GM19468 (cell line): ENCODE measurements around the gene PLA2G1B.
"Not testable (repeated sequence)": the region's sequence is repeated elsewhere in the genome, so short reads cannot be mapped to it uniquely, and the experiment has no call there.

Experiments used
- ATAC-seq: cut with Tn5 transposase; IDR thresholded peaks from one replicate; pipeline ENCODE4 v1.9.1; 2021; ENCODE audit warnings: mild to moderate bottlenecking, moderate library complexity, moderate number of reproducible peaks; ENCODE audit not compliant: unreplicated experiment; ENCODE audit errors: extremely low read depth

Gene PLA2G1B

DNA sequence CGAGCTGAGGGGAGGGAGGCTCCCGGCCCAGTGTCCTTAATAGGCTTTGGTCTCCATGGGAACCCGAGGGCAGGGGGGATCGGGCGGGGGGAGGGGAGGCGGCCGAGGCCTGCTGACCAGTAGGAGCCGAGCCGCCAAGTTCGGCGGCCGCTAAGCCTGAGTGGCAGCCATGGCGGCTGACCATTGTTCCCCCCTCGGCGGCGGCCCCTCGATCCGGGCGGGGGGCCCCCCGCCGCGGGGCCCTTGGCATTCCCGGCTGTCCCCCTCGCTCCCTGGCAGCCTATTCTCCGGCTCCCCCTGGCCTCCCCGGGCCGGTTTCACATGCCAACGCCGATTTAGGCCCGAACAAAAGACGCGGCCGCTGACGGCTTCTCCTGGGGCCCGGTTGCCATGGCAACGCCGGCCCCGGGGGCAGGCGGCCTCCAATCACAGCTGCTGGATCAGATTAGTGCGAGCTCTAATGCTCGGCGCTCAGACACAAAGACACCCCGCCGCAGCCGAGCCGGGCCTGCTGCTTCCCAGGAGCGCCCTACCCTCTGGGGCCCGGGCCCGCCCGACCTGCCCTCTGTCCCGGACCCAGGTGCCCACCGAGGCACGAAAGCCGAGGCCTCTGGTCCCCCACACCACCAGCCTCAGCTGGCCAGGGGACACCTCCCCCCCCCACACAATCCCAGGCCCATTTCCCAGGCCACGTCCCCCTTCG is 34.1 kb upstream of the PLA2G1B start:
- ATAC-seq = no peak

DNA sequence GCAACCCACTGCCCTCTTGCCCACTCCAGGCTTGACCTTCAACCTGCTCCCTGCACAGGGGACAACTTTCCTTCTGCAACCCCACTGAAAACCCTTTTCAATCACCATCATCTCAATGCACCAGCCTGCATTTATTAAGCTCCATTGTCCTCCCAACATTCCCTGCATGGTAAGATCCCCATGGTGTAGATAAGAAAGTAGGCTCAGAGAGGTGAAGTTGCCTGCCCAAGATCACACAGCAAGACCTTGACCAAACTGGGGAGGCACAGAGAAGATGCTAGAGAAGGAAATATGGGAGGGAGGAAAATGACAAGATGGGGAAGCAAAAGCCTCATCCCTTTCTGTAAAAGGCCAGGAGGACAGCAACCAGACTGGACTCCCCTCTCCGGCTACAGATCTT is 31.5 kb upstream of the PLA2G1B start:
- ATAC-seq = no peak

DNA sequence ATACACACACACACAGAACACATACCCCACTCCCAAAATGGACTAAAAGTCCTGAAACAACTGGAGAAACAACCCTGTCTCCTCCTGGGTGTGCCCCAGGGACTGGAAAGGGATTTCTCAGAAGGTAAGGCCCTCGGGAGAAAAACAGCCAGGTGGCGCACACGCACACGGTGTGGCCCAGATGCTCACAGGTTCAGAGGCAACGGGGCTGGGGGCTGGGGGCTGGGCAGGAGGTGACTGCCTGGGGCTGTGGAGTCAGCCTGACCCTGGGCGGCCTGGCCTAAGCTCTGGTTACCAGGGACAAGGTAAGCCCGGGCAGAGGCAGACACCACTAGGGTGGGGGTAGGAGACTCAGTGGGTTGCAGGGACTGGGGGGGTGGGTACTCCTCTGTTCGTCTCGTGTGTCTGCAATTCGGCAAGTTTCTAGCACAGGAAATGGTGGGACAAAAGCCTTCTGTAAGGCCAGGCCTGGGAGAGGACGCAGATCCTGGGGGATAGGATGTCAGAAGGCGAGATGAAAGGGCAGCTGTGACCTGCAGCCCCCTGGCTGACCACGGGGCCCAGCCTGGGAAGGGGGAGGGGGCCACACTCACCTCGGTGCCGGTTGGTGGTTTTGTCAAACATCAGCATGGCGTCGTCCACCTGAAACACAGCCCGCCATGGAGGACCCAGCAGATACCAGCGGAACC is 31.0 kb upstream of the PLA2G1B start:
- ATAC-seq = no peak

DNA sequence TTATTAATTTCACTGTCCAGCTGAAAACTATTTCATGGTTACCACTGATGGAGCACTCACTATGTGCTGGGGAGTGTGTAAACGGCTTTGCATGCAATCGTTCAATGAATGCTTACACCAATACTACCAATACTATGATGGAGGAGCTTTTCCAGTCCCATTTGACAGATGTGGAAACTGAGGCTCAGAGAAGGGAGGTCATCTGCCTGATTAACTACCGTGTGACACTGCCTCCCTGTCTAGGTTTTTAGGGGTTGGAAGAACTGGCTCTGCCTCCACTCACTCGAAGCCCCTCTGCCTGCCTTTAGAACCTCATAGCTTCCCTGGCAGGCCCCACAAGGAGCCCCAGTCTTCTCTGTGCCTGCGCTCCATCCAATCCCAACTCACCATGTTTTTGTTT is 29.5 kb upstream of the PLA2G1B start:
- ATAC-seq = no peak

DNA sequence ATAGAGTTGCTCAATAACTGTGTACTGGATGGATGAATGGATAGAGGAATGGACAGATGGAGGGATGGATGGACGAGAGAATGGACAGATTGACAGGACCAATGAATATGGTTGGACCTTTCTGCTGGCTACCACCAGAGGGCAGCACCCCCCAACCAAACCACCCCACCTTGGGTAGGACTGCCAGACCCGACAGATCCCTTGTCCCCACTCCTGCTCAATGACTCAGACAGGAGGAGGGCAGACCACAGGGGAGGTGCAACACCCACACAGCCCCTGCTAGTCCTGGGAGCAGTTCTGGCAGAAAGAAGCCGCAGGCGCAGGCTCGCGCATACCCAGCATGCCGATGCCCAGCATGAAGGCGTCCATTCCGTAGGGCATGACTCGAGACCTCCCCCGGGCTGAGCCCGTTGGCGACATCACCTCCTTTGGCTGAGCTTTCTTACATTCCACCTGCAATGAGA is 29.0 kb upstream of the PLA2G1B start:
- no peak for ATAC-seq

DNA sequence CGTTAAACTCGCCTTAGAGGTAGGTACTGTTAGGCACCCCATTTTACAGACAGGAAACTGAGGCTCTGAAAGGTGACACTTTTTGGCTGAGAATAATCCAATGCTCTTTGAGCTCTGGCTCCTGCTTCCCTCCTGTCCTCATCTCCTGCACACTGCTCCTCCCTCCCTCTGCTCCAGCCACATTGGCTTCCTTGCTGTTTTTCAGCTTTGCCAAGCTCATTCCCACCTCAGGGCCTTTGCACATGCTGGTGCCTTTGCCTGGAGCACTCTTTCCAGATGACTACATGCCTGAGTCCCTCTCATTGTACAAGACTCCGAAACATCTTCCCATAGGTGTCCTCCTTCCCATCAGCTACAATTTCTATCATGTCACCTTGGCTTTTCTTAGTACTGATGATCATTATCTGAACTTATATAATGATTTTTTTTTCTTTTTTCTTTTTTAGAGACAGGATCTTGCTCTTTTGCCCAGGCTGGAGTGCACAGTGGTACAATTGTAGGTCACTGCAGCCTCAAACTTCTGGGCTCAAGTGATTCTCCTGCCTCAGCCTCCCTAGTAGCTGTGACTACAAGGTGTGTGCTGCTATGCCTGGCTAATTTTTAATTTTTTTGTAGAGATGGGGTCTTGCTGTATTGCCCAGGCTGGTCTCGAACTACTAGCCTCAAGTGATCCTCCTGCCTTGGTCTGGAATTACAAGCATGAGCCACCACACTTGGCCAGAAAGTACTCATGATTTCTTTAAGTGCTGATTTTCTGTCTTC is 26.2 kb upstream of the PLA2G1B start:
- ATAC-seq = no peak

DNA sequence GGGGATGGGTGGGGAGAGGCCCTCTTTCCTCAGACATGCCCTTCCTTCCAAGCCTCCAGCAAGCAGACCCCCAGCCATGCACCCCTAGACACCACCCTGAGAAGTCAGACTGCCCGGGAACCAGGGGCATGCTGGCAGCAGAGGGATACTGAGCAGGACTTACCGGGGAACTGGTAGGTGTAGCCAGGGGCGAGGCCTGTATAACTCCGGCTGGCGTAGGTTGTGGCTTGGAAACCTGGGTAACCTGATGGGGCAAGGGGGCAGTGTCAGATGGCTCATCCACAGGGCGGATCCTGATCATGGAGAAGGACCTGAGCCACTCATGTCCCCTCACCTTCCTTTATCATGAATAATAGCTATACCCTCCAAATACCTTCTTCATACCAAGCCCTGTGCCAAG is 25.6 kb upstream of the PLA2G1B start:
- ATAC-seq = no peak

DNA sequence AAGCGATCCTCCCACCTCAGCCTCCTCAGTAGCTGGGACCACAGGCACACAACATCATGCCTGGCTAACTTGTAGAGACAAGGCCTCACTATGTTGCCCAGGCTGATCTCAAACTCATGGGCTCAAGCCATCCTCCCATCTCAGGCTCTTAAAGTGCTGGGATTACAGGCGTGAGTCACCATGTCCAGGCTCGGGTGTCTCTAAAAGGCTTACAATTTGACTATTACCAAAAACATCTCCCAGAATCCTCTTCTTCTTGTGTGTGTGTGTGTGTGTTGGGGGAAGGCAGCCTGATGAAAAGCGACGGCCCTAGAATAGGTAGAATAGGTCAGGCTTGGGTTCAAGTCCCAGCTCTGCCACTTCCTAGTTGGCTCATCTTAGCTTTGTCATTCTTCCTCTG is 24.5 kb upstream of the PLA2G1B start:
- ATAC-seq = no peak

DNA sequence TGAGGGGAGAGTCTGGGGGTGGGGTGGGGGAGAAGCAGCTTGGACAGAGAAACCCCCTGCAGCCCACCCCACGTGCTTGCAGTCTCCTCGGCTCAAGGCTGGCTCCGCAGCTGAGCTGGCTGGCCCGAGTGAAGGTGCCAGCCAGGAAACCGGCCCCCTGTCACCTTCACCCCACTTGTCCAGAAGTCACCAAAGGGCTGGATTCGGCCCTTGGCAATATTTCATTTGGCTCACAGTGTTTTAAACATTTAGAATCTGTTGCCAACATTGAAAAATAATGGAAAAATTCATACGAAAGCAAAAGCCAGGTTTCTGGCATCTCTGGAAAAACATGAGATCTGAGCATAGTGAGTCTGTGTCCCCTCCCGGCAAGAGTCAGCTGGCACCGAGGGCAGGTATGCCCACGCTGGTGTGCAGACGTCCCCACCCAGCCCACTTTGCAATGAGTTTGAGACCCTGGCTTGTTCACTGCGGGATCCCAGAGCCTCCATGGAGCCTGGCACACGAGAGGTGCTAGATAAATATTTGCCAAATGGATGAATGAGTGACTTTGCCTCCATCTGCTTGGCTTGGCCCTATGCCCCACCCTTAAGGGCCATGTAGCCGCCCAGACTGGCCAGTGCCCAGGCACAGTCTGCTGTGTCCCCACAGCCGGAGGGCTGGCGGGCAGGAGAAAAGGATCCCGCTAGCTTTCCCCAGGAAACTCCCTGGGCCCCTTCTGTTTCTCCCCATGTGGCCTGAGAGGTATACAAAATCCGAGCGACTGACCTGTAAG is 23.2 kb upstream of the PLA2G1B start:
- no peak for ATAC-seq

DNA sequence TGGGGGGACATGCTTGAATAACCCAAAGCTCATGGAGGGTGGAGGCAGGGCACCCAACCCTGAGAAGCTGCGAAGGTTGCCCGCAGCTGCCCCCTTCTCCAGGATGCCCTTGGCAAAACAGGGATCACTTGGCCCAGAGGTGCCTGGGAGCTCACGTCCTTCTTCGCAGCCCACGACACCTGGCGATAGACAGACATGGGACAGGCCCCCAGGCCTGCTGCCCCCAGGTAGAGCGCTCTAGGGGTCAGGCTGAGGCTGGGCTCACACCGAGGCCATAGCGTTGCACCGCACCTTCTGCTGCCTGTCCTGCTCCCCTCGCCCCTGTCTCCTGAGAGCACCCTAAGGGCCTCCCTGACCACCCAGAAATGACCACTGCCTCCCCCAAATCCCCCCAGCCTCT is 20.2 kb upstream of the PLA2G1B start:
- ATAC-seq = no peak

DNA sequence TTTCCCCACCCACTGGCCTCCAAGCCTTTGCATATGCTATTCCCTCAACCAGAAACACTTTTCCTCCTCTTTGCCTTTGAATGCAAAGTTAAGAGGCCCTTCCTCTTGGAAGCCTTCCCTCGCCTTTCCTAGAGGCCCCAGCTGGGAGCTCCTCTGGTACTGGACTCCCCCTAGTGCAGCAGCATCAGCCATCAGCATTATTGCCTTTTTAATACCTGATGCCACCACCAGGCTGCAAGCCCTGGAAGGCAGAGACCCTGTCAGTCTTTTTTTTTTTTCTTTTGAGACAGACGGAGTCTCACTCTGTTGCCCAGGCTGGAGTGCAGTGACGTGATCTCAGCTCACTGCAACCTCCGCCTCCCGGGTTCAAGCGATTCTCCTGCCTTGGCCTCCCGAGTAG is 19.1 kb upstream of the PLA2G1B start:
- no peak for ATAC-seq

DNA sequence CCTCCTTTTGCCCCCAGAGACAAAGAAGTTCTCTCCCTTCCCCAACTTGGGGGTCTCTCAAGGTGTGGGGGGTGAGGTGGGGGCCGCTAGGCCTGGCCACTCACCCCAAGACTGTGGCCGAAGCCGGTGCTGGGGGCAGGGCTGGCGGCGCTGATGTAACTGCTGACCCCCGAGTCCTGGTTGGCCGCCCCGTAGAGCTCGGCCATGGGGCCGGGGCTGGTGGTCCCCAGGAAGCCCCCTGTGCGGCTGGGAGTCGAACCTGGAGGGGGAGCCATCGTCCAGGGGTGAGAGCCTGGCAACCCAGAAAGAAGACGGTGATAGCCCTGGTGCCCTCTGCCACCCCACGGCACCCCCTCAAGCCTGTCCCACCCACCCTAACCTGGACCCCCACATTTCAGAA is 18.5 kb upstream of the PLA2G1B start:
- ATAC-seq = no peak

DNA sequence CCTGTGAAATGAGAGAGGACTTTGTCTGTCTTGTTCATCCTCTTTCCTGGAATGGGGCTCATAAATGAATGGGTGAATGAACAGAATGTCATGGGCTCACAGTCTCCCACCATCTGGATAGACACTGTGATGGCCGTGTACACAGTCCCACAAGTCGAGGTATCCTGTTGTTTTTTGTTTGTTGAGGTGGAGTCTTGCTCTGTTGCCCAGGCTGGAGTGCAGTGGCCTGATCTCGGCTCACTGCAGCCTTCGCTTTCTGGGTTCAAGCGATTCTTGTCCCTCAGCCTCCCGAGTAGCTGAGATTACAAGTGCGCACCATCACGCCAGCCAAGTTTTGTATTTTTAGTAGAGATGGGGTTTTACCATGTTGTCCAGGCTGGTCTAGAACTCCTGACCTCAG is 16.1 kb upstream of the PLA2G1B start:
- no peak for ATAC-seq

DNA sequence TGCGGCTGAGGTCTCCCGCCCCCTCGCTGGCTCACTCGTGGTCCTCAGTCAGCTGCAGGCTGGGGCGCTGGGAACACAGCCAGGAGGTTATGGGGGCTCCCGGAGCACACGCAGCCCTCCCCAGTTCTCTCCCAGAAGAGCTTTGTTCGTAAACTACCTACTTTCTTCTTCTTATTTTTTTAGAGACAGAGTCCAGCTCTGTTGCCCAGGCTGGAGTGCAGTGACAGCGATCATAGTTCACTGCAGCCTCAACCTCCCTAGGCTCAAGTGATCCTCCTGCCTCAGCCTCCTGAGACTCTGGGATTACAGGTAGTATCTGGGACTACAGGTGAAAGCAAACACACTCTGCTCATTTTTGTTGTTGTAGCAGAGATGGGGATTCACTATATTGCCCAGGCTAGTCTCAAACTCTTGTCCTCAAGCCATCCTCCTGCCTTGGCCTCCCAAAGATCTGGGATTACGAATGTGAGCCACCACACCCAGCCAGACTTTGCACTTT is 15.5 kb upstream of the PLA2G1B start:
- ATAC-seq = no peak

DNA sequence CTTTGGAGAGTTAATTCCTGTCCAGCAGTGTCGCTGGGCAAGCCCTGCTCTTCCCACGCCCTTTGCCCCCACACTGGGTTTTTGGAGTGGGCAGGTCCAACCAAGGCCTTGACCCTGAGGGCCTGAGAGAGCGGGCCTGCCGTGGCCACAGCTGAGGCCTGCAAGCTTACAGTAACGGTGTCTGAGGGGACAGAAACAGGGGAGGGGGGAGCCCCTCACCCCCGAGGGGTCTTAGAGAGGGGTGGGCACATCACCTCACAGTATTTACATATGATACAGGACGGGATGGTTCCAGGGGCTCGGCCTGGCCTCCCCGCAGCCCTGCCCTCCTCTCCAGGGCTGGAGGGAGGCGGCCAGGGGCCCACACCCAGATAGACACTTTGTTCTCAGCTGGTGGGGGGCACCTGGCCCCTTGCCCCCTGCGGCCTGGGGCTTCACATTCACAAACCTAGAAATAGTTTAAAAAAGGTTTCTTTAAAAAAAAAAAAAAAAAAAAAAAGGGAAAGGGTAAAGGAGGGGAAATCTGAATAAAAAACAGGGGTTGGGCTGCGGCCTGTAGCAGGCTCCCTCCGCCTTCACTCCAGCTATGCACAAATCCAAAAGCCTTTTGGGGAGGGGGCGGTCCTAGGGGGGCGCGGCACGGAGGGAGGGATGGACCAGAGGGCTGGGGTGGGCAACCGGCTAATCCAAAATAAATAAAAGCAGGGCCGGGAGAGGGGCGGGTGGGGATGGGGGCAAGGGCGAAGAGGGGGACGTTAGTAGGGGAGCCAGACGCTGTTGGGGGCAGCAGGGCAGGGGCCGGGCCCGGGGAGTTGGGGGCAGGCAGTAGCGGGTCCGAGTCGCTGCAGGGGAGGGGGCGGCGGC is 14.8 kb upstream of the PLA2G1B start:
- no peak for ATAC-seq

DNA sequence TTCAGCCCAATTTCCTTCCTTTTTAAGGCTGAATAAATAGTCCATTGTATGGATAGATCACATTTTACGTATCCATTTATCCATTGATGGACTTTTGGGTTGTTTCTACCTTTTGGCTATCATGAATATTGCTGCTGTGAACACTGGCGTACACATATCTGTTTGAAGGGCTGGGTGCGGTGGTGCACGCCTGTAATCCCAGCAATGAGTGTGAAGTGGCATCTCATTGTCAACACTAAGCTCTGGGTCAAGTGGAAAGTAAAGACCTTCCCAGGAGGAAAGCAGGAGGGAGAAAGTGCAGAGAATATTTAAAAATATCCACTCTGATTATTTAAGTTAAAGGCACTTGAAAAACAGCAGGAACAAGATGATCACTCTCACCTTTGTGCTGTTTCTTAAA is 11.7 kb upstream of the PLA2G1B start:
- no peak for ATAC-seq

DNA sequence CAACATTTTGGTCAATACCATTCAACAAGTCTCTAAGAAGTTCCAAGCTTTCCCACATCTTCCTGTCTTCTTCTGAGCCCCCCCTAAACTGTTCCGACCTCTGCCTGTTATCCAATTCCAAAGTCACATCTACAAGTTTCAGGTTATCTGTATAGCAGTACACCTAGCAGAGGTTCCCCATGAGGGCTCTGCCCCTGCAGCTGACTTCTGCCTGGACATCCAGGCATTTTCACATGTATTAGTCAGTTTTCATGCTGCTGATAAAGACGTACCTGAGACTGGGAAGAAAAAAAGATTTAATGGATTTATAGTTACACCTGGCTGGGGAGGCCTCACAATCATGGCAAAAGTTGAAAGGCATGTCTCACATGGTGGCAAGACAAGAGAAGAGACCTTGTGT is 10.2 kb upstream of the PLA2G1B start:
- no peak for ATAC-seq

DNA sequence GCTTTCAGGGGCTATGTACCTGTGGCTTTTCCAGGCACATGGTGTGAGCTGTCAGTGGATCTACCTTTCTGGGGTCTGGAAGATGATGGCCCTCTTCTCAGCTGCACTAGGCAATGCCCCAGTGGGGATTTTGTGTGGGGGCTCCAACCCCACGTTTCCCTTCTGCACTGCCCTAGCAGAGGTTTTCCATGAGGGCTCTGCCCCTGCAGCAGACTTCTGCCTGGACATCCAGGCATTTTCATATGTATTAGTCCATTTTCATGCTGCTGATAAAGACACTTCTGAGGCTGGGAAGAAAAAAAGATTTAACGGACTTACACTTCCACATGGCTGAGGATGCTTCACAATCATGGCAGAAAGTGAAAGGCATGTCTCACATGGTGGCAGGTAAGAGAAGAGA is 8.8 kb upstream of the PLA2G1B start:
- ATAC-seq = not testable (repeated sequence)

DNA sequence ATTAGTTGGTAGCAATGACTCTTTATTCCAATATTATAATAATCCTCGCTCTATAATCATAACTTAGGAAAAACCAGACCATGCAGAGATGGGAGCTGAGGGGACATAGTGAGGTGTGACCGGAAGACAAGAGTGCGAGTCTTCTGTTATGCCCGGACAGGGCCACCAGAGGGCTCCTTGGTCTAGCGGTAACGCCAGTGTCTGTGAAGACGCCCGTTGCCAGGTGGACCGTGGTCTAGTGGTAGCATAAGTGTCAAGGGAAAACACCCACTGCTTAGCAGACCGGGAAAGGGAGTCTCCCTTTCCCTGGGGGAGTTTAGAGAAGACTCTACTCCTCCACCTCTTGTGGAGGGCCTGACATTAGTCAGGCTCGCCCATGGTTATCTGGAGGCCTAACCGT is 7.9 kb upstream of the PLA2G1B start:
- ATAC-seq = not testable (repeated sequence)
